Esophagus squamous epithelium (tissue), 5 donors: ENCODE measurements around the gene ATG2A. TPM values are rescaled to one million over a fixed set of nuclear protein-coding genes. Genes with fewer than 3 reads are reported as not detected.

Experiments
- DNase-seq: peaks from one replicate; lab custom pipeline; 2025; lab: John Stamatoyannopoulos, UW
- H3K27ac ChIP-seq, 4 donors: fragments of 200-600 bp; sonication (generic); one replicate each; pipeline ENCODE4 v1.5.1; 2016 to 2019; ENCODE audit warnings: mild to moderate bottlenecking in 1 of 4
- H3K27me3 ChIP-seq, 4 donors: fragments of 200-600 bp; sonication (generic); 1 replicate in 3 of 4; 2 replicates in 1 of 4; pipeline versions ENCODE4 v1.5.1 to v1.6.0; 2017 to 2021; ENCODE audit warnings: antibody characterized with exemption in 1 of 4
- H3K36me3 ChIP-seq, 3 donors: fragments of 200-600 bp; sonication (generic); one replicate each; pipeline ENCODE4 v1.5.1; 2016 to 2019
- H3K4me1 ChIP-seq, 3 donors: fragments of 200-600 bp; sonication (generic); one replicate each; pipeline ENCODE4 v1.5.1; 2017 to 2019
- H3K4me3 ChIP-seq, 4 donors: fragments of 200-600 bp; sonication (generic); 1 replicate in 3 of 4; 2 replicates in 1 of 4; pipeline ENCODE4 v1.5.1; 2016 to 2019; ENCODE audit warnings: mild to moderate bottlenecking in 2 of 4, moderate library complexity in 1 of 4
- H3K9me3 ChIP-seq, 3 donors: fragments of 200-600 bp; sonication (generic); one replicate each; pipeline ENCODE4 v1.5.1; 2016 to 2019
- POLR2A ChIP-seq, 4 donors: fragments of 450-650 bp; IDR thresholded peaks; one replicate each; pipeline ENCODE4 v1.6.1; 2017; ENCODE audit warnings: antibody characterized with exemption in 4 of 4, mild to moderate bottlenecking in 4 of 4, moderate library complexity in 3 of 4
- WGBS, 2 donors: methylation state at CpG; one replicate each; pipeline ENCODE4 v1.1.5; 2018; 5-methylcytosine and 5-hydroxymethylcytosine counted together
- intact Hi-C: fragments of 100-400 bp; cut with DNase I; formaldehyde crosslinking; loops from one replicate; pipeline ENCODE4 v1.15.0; 2022
- total RNA-seq, 4 donors: library from RNA; depleted of rRNA; stranded (reverse); fragments of >200 nt; gene quantifications; one replicate each; pipeline ENCODE4 v1.1.0, GENCODE V29; 2016
- TF ChIP-seq, protein P1 (sequence below), 6 experiments: fragments of 450-650 bp in 4 of 6; fragments of 200-600 bp in 2 of 6; sonication (generic) in 2 of 6; IDR thresholded peaks; one replicate each; pipeline ENCODE4 v1.5.1; 2016 to 2019; ENCODE audit warnings: antibody characterized with exemption in 6 of 6, mild to moderate bottlenecking in 4 of 6, moderate library complexity in 4 of 6
- donor health status: DM: yes; HTN: yes; CAD: no.

ATG2A gene
- total RNA-seq, 4 donors from 2014 or later, result 14.1 to 26.1 (median 19.6) TPM

DNA sequence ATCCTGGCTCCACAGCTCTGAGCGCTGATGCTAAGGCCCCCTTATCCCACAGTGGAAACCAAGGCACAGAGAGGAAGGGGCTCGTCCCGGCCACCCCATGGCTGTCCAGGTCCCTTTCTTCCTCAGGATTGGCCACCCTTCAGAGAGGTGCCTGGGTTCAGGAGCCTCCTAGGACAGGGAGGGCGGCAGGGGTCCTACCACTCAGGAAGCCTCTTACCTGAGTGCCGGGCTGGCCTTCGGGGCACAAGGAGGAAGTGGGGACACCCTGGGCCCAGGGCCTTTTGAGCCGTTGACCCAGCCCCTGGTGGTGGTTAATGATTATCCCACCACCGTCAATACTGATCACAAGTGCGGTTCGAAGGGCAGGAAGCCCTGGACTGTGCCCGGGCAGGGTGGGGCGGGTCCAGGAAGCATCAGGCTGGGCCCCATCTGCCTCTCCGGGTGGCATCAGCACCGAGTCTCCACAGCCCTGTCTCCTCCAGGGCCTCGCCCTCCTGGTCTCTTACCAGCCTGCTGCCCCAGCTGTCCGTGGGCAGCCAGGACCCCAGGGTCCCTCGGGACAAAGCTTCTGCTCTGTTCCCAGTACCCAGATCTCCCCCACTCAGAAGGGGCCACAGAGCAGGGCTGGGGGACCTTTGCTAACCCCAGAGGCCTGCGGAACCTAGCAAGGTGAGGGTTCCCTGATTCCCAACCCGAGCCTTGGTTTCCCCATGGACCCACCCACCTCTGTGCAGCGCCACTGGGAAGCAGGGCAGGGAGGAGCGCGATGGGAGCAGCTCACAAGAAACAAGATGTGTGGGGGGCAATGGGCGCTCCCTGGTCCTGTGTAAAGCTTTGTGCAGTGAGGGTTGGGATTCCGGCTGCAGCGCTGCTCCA is 23.6 kb downstream of the ATG2A start:
- WGBS, 2 donors, result 83 to 95% methylated on average over 2 to 3 of the region's 25 CpGs
- Histone ChIP-seq H3K27me3 (no peaks in the 10 kb centered on the region), H3K4me1 (peaks cover 0 to 20% (median 0%) of the 10 kb centered on the region in 3 donors), H3K27ac (no peak overlapping the region), H3K9me3 (no peaks in the 10 kb centered on the region), H3K36me3 (peaks cover 10 to 40% (median 11%) of the 10 kb centered on the region in 3 donors), H3K4me3 (no peak overlapping the region)
- intact Hi-C loops, result loop anchor here (5.0 kb wide), 1 partner anchor 46 kb away; no protein-coding TSS in a partner anchor
- no peak for DNase-seq
- no peak for TF ChIP-seq POLR2A (IDR thresholded peaks at IDR 0.05)
- TF ChIP-seq, protein P1, sequence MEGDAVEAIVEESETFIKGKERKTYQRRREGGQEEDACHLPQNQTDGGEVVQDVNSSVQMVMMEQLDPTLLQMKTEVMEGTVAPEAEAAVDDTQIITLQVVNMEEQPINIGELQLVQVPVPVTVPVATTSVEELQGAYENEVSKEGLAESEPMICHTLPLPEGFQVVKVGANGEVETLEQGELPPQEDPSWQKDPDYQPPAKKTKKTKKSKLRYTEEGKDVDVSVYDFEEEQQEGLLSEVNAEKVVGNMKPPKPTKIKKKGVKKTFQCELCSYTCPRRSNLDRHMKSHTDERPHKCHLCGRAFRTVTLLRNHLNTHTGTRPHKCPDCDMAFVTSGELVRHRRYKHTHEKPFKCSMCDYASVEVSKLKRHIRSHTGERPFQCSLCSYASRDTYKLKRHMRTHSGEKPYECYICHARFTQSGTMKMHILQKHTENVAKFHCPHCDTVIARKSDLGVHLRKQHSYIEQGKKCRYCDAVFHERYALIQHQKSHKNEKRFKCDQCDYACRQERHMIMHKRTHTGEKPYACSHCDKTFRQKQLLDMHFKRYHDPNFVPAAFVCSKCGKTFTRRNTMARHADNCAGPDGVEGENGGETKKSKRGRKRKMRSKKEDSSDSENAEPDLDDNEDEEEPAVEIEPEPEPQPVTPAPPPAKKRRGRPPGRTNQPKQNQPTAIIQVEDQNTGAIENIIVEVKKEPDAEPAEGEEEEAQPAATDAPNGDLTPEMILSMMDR (IDR thresholded peaks at IDR 0.05), result no peak

DNA sequence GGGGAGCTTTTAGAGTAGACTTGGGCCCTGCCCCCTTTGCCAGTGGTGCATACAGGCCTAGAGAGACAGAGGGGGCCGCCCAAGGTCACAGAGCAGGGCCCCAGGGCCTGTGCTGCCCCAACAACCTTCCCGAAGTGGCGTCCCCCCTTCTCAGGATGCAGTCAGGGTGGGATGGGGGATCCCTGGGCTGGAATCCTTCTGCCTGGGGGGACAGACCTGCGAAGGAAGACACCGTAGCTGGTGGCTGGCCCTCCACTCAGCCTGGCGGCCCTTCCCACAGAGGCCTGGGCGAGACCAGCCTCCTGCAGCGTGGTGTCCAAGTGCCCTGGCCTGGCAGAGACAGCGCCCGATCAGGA is 24.2 kb downstream of the ATG2A start:
- Histone ChIP-seq H3K4me1 (peaks cover under 1 to 26% (median 5%) of the 10 kb centered on the region in 3 donors), H3K27ac (no peak overlapping the region), H3K4me3 (no peak overlapping the region), H3K9me3 (no peaks in the 10 kb centered on the region), H3K27me3 (no peaks in the 10 kb centered on the region), H3K36me3 (peaks cover 5 to 34% (median 10%) of the 10 kb centered on the region in 3 donors)
- WGBS, 2 donors, result 57 to 100% methylated on average over 1 to 2 of the region's 10 CpGs
- no peak for DNase-seq
- intact Hi-C loops, result loop anchor here (5.0 kb wide), 1 partner anchor 46 kb away; no protein-coding TSS in a partner anchor
- TF ChIP-seq POLR2A (IDR thresholded peaks at IDR 0.05), result no peak
- TF ChIP-seq, protein P1 (IDR thresholded peaks at IDR 0.05), result no peak

DNA sequence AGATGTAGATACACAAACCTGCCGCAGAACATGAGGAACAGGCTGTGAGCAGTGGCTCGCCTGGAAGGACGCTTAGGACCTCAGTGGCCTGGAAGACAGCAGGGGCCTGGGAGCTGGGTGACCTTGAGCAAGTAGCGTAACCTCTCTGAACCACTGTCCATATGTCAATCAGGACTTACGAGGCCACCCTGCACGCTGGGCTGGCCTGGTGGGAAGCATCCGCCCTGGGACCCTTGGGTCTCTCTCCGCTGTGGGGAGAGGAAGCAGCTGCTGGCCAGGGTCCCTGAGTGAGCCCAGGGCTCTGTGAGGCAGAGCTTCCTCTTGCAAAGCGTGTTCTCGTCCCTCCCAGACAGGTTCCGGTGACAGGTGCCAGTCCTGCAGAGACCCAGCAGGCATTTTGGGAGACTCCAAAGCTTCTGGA is 24.6 kb downstream of the ATG2A start:
- no peaks in the 10 kb centered on the region for H3K9me3 ChIP-seq
- intact Hi-C loops, result loop anchor here (5.0 kb wide), 1 partner anchor 45 kb away; no protein-coding TSS in a partner anchor
- H3K27ac ChIP-seq, result no peak overlapping the region
- no peak for DNase-seq
- peaks cover 4 to 30% (median 9%) of the 10 kb centered on the region in 3 donors for H3K4me1 ChIP-seq
- 72 to 79% methylated on average over 6 to 8 of the region's 11 CpGs for WGBS, 2 donors
- no peaks in the 10 kb centered on the region for H3K27me3 ChIP-seq
- H3K4me3 ChIP-seq, result no peak overlapping the region
- H3K36me3 ChIP-seq, result peaks cover under 1 to 30% (median 10%) of the 10 kb centered on the region in 3 donors
- TF ChIP-seq POLR2A (IDR thresholded peaks at IDR 0.05), result no peak
- TF ChIP-seq, protein P1 (IDR thresholded peaks at IDR 0.05), result no peak

DNA sequence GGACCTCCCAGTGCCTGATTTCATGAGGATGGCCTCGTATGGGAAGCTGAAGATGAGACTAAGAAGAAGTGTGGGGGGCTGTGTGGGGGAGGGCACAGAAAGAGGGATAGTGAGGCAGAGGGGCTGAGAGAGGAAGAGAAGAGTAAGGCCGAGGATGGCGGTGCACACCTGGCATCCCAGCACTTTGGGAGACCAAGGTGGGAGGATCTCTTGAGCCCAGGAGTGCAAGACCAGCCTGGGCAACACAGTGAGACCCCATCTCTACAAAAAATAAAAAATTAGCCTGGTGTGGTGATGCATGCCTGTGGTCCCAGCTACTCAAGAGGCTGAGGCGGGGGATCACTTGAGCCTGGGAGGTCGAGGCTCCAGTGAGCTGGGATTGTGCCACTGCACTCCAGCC is 25.1 kb downstream of the ATG2A start:
- no peak overlapping the region for H3K4me3 ChIP-seq
- H3K4me1 ChIP-seq, result peaks cover 4 to 31% (median 11%) of the 10 kb centered on the region in 3 donors
- TF ChIP-seq, protein P1 (IDR thresholded peaks at IDR 0.05), result no peak
- no peak for TF ChIP-seq POLR2A (IDR thresholded peaks at IDR 0.05)
- WGBS, 2 donors, result 74 to 85% methylated on average over 4 of the region's 5 CpGs
- intact Hi-C loops, result loop anchor here (5.0 kb wide), 1 partner anchor 45 kb away; no protein-coding TSS in a partner anchor
- DNase-seq, result no peak
- peaks cover 0 to 25% (median 10%) of the 10 kb centered on the region in 3 donors for H3K36me3 ChIP-seq
- no peak overlapping the region for H3K27ac ChIP-seq
- H3K27me3 ChIP-seq, result no peaks in the 10 kb centered on the region
- no peaks in the 10 kb centered on the region for H3K9me3 ChIP-seq
